Femur (tissue), 1 donor: ENCODE measurements around the gene GMEB2.
A peak's percentile ranks its signal among the peaks of the same experiment; 100 is the strongest.
"Not testable (repeated sequence)": the region's sequence is repeated elsewhere in the genome, so short reads cannot be mapped to it uniquely, and the experiment has no call there.

Experiments used
- DNase-seq: peaks from one replicate; pipeline ENCODE4 v3.0.0-alpha.2; 2017

The GMEB2 gene

GRCh38 chr20:63626424-63627128, at the start of gene GMEB2:
Gene GMEB2 (minus strand): TSS chr20:63627101. CDS start chr20:63619397, 7,704 bp downstream.
- DNase-seq, result peak; percentile 92

- no peak for DNase-seq
Observed at GRCh38 chr20:63675681-63676368, 48.9 kb upstream of the GMEB2 start.

DNA sequence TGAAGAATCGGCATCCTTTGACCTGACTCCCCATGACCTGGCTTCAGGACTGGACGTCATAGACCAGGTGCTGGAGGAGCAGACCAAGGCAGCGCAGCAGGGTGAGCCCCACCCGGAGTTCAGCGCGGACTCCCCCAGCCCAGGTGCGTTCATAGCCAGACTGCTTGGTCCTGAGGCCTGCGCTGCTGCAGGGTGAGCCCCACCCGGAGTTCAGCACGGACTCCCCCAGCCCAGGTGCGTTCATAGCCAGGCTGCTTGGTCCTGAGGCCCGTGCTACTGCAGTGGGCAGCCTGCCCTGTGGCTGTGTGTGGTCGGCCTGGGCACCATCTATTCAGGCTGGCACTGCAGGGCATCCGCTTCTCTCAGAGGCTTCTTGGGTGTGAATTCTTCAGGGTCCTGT, 47.0 kb upstream of the GMEB2 start:
- no peak for DNase-seq

- no peak for DNase-seq
Observed at GRCh38 chr20:63672666-63673065, 45.8 kb upstream of the GMEB2 start.

DNA sequence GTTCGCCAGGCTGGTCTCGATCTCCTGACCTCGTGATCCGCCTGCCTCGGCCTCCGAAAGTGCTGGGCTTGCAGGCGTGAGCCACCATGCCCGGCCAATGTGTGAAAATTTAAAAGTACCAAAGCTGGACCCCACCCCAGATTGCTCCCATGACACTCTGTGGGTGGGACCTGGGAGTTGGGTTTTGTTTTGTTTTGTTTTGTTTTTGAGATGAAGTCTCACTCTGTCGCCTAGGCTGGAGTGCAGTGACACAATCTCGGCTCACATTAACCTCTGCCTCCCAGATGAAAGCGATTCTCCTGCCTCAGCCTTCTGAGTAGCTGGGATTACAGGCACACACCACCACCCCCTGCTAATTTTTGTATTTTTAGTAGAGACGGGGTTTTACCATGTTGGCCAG, 44.8 kb upstream of the GMEB2 start:
- DNase-seq, result not testable (repeated sequence)

DNA sequence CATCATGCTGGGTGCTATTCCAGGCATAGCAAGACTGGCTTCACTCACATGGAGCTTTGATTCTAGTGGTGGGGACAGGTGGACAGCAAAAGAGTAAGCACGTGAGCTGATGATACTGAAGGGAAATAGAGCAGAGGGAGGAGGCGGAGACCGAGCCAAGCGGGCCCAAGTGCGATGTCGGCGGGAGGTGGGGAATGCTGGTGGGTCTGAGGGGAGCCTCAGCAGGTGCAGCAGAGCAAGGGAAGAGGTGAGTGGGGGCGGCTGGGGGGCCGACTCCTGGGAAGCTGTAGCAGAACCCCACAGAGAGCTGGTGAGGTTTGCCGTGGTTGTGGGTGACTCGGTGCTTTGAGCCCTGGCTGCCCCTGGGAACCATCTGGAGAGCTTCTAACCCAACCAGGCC, 41.5 kb upstream of the GMEB2 start:
- DNase-seq, result no peak

- DNase-seq, result no peak
Observed at GRCh38 chr20:63667858-63668257, 41.0 kb upstream of the GMEB2 start.

DNA sequence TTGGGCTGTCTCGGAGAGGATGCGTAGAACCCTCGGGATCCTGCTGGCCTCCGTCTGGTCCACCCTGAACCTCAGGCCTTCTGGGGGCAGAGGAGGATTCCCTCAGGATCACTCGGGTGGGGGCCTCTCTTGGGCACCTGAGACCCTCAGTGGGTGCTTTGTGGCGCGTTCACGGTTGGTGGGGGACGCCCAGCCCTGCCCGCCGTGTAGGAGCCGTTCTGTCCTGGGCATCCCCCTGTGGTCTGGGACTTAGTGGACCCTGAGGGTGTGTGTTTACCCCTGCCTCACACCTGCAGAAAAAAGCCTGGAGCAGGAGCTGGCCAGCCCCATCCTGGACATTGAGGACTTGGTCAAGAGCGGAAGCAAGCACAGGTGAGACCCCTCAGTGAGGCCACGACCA, 38.8 kb upstream of the GMEB2 start:
- DNase-seq, result no peak

GRCh38 chr20:63664861-63665594, 38.1 kb upstream of the GMEB2 start:
- no peak for DNase-seq

DNA sequence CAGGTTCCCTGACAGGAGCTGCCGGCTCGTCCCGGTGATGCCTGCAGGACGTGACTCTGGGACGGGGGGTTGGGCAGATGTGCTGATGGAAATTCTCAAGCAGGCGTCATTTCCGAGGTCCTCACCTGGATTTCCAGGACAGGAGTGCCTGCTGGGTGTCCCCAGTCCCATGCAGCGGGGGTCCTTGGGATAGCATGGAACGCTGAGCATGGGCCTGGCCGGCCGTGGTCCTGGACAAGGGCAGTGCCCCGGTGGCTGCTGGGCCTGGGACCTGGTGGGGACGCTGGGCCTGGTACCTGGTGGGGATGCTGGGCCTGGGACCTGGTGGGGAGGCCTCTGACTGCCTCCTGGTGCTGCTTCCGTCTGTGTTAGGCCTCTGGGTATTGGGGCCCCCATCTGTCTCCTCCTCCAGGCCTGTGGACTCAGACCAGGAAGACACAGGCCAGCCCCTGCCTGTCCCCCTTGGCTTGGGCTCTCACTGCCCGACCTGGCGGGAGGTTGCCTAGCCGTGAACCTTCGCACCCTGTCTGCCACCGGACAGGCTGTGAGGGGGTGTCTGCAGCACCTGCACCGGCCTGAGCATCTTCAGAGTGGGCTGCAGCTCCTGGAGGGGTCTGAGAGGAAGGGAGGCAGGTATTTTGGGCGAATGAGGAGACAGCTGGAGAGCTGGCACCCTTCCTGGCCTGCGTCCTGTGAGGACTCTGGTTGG, 37.4 kb upstream of the GMEB2 start:
- no peak for DNase-seq

DNA sequence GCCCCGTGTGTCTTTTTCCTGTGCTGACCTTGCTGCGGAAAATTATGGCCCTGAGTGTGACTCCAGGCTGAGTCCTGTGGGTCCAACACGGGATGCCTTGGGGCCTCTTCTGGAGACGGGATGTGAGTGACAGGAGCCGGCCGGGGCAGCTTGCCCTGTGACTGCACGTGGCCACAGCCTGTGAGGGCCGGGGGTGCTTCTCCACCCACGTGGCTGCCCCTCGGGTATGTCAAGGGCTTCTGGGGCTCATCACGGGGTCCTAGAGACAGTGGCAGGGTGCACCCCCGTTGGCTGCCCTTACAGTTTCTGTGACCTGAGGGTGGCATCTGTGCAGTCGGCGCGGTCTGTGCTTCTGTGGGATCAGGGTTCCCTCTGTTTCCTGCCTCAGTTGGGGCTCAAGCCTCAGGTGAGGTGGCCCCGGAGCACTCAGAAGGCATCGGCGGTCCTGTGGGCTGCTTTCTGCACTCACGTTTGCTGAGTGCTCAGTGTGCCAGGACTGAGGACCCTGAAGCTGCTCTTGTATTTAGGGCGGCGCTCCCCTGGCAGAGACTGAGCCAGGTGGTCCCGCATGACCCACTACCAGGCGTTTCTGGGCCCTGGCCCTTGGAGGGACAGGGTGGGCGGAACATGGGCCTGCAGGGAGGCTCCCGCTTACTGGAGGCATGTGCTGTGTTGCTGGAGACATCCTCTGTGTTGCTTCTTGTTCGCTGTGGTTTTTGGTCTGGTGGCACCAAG, 36.6 kb upstream of the GMEB2 start:
- DNase-seq, result no peak

DNA sequence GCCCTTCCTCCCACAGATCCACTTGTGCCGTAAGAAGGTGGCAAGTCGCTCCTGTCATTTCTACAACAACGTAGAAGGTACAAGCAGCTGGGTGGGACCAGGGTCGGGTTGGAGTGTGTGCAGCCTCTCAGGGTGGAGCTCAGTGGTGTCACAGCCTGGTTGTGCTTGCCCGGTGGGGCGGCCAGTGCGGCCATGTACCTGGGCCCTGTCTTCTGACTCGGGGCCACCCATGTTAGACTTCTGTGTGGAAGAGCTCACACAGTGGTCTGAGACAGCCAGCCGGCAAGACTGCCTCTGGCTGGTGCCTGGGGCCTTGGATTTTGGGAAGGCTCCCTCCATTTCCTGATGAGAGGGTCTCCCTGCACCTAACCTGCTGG, 35.9 kb upstream of the GMEB2 start:
- DNase-seq, result no peak

- DNase-seq, result no peak
Observed at GRCh38 chr20:63661959-63662812, 35.3 kb upstream of the GMEB2 start.

- no peak for DNase-seq
Observed at GRCh38 chr20:63661108-63661507, 34.2 kb upstream of the GMEB2 start.

DNA sequence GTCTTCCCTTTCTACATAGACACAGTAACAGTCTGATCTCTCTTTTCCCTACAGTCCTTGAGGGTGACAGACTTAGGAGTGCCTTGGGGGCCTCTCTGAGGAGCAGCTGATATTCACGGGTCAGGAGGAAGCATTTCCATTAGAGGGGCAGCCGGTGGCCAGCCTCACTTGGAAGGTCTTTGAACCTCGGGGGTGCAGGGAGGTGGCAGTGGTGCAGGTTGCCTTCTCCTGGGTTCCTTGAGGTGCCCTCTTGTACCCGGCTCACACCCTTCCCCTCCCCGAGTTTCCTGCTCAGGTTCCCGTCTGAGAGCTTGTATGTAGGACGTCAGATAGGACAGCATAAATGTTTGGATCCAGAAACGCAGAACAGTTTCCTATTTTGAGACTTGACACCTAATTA, 33.7 kb upstream of the GMEB2 start:
- DNase-seq, result no peak

DNA sequence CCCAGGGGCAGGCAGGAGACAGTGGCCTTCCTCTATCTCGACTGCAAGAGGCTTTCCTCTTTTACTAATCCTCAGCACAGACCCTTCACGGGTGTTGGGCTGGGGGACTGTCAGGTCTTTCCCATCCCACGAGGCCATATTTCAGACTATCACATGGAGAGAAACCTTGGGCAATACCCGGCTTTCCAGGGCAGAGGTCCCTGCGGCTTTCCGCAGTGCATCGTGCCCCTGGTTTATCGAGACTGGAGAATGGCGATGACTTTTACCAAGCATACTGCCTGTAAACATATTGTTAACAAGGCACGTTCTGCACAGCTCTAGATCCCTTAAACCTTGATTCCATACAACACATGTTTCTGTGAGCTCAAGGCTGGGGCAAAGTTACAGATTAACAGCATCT, 33.3 kb upstream of the GMEB2 start:
- DNase-seq, result not testable (repeated sequence)

DNA sequence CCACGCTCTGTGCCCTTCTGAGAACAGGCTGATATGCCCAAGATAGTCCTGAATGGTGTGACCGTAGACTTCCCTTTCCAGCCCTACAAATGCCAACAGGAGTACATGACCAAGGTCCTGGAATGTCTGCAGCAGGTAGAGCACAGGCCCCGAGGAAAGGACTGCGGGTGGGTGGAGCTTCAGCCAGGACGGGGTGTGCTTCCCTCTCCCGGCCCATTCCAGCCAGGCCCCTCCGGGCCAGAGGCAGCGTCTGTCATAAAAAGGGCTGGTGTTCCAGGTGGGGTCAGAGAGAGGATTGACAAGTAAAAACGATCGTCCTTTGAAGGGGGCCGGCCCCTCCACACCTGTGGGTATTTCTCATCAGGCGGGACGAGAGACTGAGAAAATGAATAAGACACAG, 32.5 kb upstream of the GMEB2 start:
- DNase-seq, result no peak

DNA sequence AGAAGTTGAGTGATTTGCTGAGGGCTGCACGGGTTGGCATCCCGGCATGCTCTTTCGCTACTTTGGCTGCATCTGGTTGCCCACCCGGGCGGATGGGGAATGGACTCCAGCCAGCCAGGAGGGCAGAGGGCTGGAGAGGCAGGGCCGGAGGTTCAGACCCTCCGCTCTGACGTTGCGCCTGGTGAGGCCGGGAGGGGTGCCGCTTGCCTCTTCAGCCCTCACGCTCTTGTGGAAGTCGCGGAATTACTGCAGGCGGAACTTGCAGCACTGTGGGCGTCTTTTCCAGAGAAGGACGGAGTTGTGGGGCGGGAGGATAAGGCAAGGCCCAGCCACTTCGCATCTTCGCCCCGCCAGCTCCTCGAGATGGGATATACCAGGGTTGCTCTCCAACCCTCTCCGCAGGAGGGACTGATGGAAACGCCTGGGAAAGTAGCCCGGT, 31.9 kb upstream of the GMEB2 start:
- no peak for DNase-seq

- DNase-seq, result peak; percentile 96
Observed at GRCh38 chr20:63657937-63658748, 31.2 kb upstream of the GMEB2 start, which contains the start of gene RTEL1. Gene RTEL1 (plus strand): TSS chr20:63658312. CDS start chr20:63659403, 1,091 bp downstream.

DNA sequence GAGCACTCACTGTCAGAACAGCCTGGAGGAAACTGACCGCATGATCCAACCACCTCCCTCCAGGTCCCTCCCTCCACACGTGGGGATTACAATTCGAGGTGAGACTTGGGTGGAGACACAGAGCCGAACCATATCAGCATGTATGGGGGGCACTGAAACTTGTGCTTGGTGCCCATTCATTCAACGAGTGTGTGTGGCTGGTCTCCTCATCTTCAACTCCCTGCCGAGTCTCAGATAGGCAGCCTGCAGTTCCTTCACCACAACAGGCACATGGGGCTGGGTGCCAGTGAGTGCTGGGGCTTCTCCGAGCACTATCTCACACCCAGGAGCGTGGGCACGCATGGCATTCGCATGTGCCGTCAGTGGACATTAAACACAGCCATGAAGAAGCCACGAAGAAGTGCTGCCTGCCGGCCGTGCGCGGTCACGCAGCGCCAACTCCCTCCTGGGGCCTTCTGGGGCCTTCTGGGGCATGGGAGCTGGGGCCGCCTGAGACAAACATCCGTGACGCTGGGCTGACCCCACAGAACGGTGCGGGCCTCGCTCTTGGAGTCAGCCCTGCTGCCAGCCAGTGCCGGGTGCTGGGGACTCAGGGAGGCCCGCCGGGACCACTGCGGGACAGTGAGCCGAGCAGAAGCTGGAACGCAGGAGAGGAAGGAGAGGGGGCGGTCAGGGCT, 30.5 kb upstream of the GMEB2 start:
- DNase-seq, result no peak
